Neutrophil (primary cell): ENCODE results near the gene ZNF384.
A peak's percentile ranks its signal among the peaks of the same experiment; 100 is the strongest.

Source experiments
- H3K27ac ChIP-seq: fragments of 200-600 bp; sonication (generic); 2 replicates; pipeline ENCODE4 v1.5.1; 2016; ENCODE audit warnings: mild to moderate bottlenecking, moderate library complexity
- H3K27me3 ChIP-seq: fragments of 200-600 bp; sonication (generic); 2 replicates; pipeline ENCODE4 v1.6.0; 2016; ENCODE audit warnings: mild to moderate bottlenecking
- H3K36me3 ChIP-seq: fragments of 200-600 bp; sonication (generic); 2 replicates; pipeline ENCODE4 v1.5.1; 2017
- H3K4me1 ChIP-seq, 2 experiments: fragments of 200-600 bp in 1 of 2; sonication (generic) in 1 of 2; 1 replicate in 1 of 2; 2 replicates in 1 of 2; pipeline versions ENCODE4 v1.5.1 to v1.6.1; 2013 to 2016; ENCODE audit warnings: low read depth in 1 of 2, low read length in 1 of 2, mild to moderate bottlenecking in 1 of 2, moderate library complexity in 1 of 2; ENCODE audit not compliant: control insufficient read depth in 1 of 2, insufficient read depth in 1 of 2
- H3K4me3 ChIP-seq, 2 experiments: fragments of 200-600 bp in 1 of 2; sonication (generic) in 1 of 2; 1 replicate in 1 of 2; 2 replicates in 1 of 2; pipeline ENCODE4 v1.5.1; 2013 to 2016; ENCODE audit warnings: low read depth in 1 of 2, low read length in 1 of 2, mild to moderate bottlenecking in 1 of 2, moderate library complexity in 1 of 2
- H3K9me3 ChIP-seq: fragments of 200-600 bp; sonication (generic); 2 replicates; pipeline ENCODE4 v1.5.1; 2016
- TF ChIP-seq, protein P1 (sequence below): fragments of 200-600 bp; sonication (generic); IDR thresholded peaks from 2 replicates; pipeline ENCODE4 v1.5.1; 2016; ENCODE audit warnings: antibody characterized with exemption

ZNF384 gene

GRCh38 chr12:6691473-6691872 is 2.3 kb upstream of the ZNF384 start:
- TF ChIP-seq, protein P1, sequence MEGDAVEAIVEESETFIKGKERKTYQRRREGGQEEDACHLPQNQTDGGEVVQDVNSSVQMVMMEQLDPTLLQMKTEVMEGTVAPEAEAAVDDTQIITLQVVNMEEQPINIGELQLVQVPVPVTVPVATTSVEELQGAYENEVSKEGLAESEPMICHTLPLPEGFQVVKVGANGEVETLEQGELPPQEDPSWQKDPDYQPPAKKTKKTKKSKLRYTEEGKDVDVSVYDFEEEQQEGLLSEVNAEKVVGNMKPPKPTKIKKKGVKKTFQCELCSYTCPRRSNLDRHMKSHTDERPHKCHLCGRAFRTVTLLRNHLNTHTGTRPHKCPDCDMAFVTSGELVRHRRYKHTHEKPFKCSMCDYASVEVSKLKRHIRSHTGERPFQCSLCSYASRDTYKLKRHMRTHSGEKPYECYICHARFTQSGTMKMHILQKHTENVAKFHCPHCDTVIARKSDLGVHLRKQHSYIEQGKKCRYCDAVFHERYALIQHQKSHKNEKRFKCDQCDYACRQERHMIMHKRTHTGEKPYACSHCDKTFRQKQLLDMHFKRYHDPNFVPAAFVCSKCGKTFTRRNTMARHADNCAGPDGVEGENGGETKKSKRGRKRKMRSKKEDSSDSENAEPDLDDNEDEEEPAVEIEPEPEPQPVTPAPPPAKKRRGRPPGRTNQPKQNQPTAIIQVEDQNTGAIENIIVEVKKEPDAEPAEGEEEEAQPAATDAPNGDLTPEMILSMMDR = no peak
- Histone ChIP-seq H3K9me3 (no peaks in the 10 kb centered on the region), H3K27ac (no peak overlapping the region), H3K4me1 (peaks cover 27 to 32% of the 10 kb centered on the region in 2 experiments), H3K27me3 (peaks cover 14% of the 10 kb centered on the region), H3K36me3 (no peaks in the 10 kb centered on the region), H3K4me3 (no peak overlapping the region)

GRCh38 chr12:6688543-6688998 is 604 bp downstream of the ZNF384 start:
- Histone ChIP-seq H3K9me3 (no peaks in the 10 kb centered on the region), H3K27ac (peak overlapping the region; percentile 96), H3K4me3 (peak overlapping the region; percentile 71 to 81), H3K36me3 (no peaks in the 10 kb centered on the region), H3K4me1 (peaks cover 33 to 37% of the 10 kb centered on the region in 2 experiments), H3K27me3 (no peaks in the 10 kb centered on the region)
- TF ChIP-seq, protein P1 = no peak

- Histone ChIP-seq H3K4me1 (peaks cover 39 to 41% of the 10 kb centered on the region in 2 experiments), H3K27ac (peak overlapping the region; percentile 96), H3K36me3 (peaks cover 4% of the 10 kb centered on the region), H3K27me3 (no peaks in the 10 kb centered on the region), H3K9me3 (no peaks in the 10 kb centered on the region), H3K4me3 (no peak overlapping the region)
- TF ChIP-seq, protein P1 = no peak
These were observed 3.4 kb downstream of the ZNF384 start for GRCh38 chr12:6685814-6686213.

DNA sequence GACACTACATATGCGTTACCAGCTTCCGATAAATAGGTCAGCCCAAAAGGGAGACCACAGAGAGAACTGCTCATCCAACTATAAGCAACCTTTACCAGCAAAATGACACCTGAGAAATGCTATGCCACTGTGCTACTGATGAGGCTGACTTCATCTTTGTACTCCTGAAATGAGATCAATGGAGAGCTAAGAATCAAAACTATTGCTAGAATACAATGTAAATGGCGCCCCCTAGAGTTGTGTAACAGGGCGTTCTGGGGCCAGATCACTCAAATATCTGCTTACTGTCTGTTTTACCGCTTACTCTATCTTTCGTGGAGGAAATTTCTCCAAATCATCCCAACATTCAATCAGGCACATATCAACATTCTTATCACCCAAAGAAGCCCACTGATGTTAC is 4.6 kb downstream of the ZNF384 start:
- Histone ChIP-seq H3K27me3 (no peaks in the 10 kb centered on the region), H3K4me1 (peaks cover 37 to 42% of the 10 kb centered on the region in 2 experiments), H3K4me3 (no peak overlapping the region), H3K9me3 (no peaks in the 10 kb centered on the region), H3K27ac (no peak overlapping the region), H3K36me3 (peaks cover 11% of the 10 kb centered on the region)
- TF ChIP-seq, protein P1 = peak; percentile 46

DNA sequence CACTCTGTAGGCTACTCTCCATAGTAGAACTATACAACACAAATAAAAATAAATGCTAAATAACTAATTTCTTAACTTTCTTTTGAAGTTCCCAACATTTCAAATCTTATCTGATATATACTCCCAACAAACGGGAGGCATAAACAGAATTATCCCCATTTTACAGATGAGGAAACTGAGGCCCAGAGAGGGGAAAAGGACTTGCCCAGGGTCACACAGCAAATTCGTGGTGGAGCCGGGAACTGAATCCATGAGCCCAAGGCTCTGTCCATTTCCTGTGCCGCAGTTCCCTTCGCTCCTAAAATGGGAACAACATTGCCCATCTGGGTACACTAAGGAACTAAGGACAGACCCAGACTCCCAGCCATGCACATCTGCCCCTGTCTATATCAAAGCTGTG is 12.2 kb downstream of the ZNF384 start:
- Histone ChIP-seq H3K4me1 (peaks cover 16 to 17% of the 10 kb centered on the region in 2 experiments), H3K27ac (no peak overlapping the region), H3K27me3 (no peaks in the 10 kb centered on the region), H3K4me3 (no peak overlapping the region), H3K36me3 (peaks cover 84% of the 10 kb centered on the region), H3K9me3 (no peaks in the 10 kb centered on the region)
- TF ChIP-seq, protein P1 = no peak

GRCh38 chr12:6672143-6672542 is 17.0 kb downstream of the ZNF384 start:
- TF ChIP-seq, protein P1 = no peak
- peaks cover 99% of the 10 kb centered on the region for H3K36me3 ChIP-seq
- no peak overlapping the region for H3K27ac ChIP-seq
- H3K9me3 ChIP-seq = no peaks in the 10 kb centered on the region
- no peaks in the 10 kb centered on the region for H3K27me3 ChIP-seq
- no peak overlapping the region for H3K4me3 ChIP-seq
- H3K4me1 ChIP-seq = peaks cover 14 to 20% of the 10 kb centered on the region in 2 experiments
